H1 (cell line): ENCODE measurements around the gene VPS51. TPM values are rescaled to one million over a fixed set of nuclear protein-coding genes. Genes with fewer than 3 reads are reported as not detected.

Experiments
- CTCF ChIA-PET: fragments of 300-600 bp; sonication (Branson Sonifier 250); formaldehyde crosslinking; loops from one replicate; lab custom pipeline; 2021; ENCODE audit not compliant: partially characterized antibody; lab: Charles Lee
- POLR2A ChIA-PET: fragments of 300-600 bp; sonication (Branson Sonifier 250); formaldehyde crosslinking; loops from one replicate; lab custom pipeline; 2021; ENCODE audit warnings: inconsistent platforms; ENCODE audit not compliant: partially characterized antibody; lab: Charles Lee
- DNase-seq, 2 experiments: peaks; one replicate each; pipeline versions ENCODE4 v3.0.0 to v3.0.0-alpha.2; 2010 to 2022; ENCODE audit warnings: low spot score in 2 of 2, low read depth in 1 of 2, mixed read lengths in 1 of 2
- FAIRE-seq: peaks from 2 replicates; lab custom pipeline; 2011; peaks lifted over from hg19 to GRCh38; lab: Jason Lieb, UNC
- H2AFZ ChIP-seq: 2 replicates; pipeline ENCODE4 v1.8.1; 2012; ENCODE audit warnings: low read length, inconsistent platforms
- H2AK5ac ChIP-seq: 2 replicates; pipeline ENCODE4 v1.6.1; 2013; ENCODE audit warnings: low read depth, low read length
- H2BK120ac ChIP-seq: replicated peaks from 2 replicates; pipeline ENCODE3; 2013; ENCODE audit warnings: low read depth, low read length, inconsistent platforms
- H2BK12ac ChIP-seq: 2 replicates; pipeline ENCODE4 v1.6.1; 2013; ENCODE audit warnings: low read depth, low read length
- H2BK15ac ChIP-seq: 2 replicates; pipeline ENCODE4 v1.6.1; 2013; ENCODE audit warnings: low read length
- H2BK20ac ChIP-seq: 2 replicates; pipeline ENCODE4 v1.6.1; 2013; ENCODE audit warnings: low read length
- H2BK5ac ChIP-seq: 2 replicates; pipeline ENCODE4 v1.6.1; 2013; ENCODE audit warnings: low read depth, low read length
- H3K14ac ChIP-seq: 2 replicates; pipeline ENCODE4 v1.6.1; 2013; ENCODE audit warnings: inconsistent platforms; ENCODE audit not compliant: insufficient read length
- H3K18ac ChIP-seq: 2 replicates; pipeline ENCODE4 v1.6.1; 2013; ENCODE audit warnings: low read length; ENCODE audit errors: extremely low read depth
- H3K23ac ChIP-seq: 2 replicates; pipeline ENCODE4 v1.6.1; 2013; ENCODE audit warnings: inconsistent platforms; ENCODE audit not compliant: insufficient read length
- H3K23me2 ChIP-seq: 2 replicates; pipeline ENCODE4 v1.6.1; 2013; ENCODE audit warnings: low read depth, low read length
- H3K27ac ChIP-seq: 2 replicates; pipeline ENCODE4 v1.6.1; 2011; ENCODE audit warnings: low read depth, low read length, inconsistent platforms
- H3K27me3 ChIP-seq, 4 experiments: replicated peaks in 1 of 4; 1 replicate in 1 of 4; 2 replicates in 3 of 4; pipeline versions ENCODE4 v1.6.1 to v1.8.1; 2011 to 2013; ENCODE audit warnings: low read length in 3 of 4, mild to moderate bottlenecking in 3 of 4, inconsistent platforms in 2 of 4, mixed read lengths in 2 of 4, moderate library complexity in 1 of 4; ENCODE audit not compliant: control insufficient read depth in 3 of 4, insufficient read depth in 3 of 4; ENCODE audit errors: extremely low read depth in 1 of 4
- H3K36me3 ChIP-seq, 4 experiments: 2 replicates each; pipeline versions ENCODE4 v1.6.1 to v1.8.1; 2011 to 2013; ENCODE audit warnings: mild to moderate bottlenecking in 4 of 4, low read length in 3 of 4, moderate library complexity in 2 of 4, control low read depth in 1 of 4, inconsistent platforms in 1 of 4; ENCODE audit not compliant: insufficient read depth in 4 of 4, control insufficient read depth in 2 of 4
- H3K4ac ChIP-seq: replicated peaks from 2 replicates; pipeline ENCODE3; 2013; ENCODE audit warnings: low read length, low read depth, mixed read lengths, inconsistent platforms; ENCODE audit not compliant: insufficient read length
- H3K4me1 ChIP-seq, 4 experiments: replicated peaks in 1 of 4; 1 replicate in 1 of 4; 2 replicates in 3 of 4; pipeline versions ENCODE4 v1.6.1 to v1.8.1; 2011 to 2013; ENCODE audit warnings: low read length in 3 of 4, inconsistent platforms in 2 of 4, mixed read lengths in 1 of 4; ENCODE audit not compliant: insufficient read depth in 4 of 4, control insufficient read depth in 3 of 4
- H3K4me2 ChIP-seq, 2 experiments: 2 replicates each; pipeline versions ENCODE4 v1.6.1 to v1.8.1; 2011 to 2013; ENCODE audit warnings: low read depth in 2 of 2, low read length in 2 of 2, control low read depth in 1 of 2, inconsistent platforms in 1 of 2, mild to moderate bottlenecking in 1 of 2; ENCODE audit not compliant: insufficient read depth in 1 of 2
- H3K4me3 ChIP-seq, 4 experiments: fragments of 200-600, 300-600 bp in 1 of 4; sonication (generic), shearing (Covaris generic), sonication (Bioruptor Twin) in 1 of 4; 2 replicates each; pipeline versions ENCODE4 v1.5.1 to v1.8.1; 2011 to 2016; ENCODE audit warnings: low read length in 4 of 4, low read depth in 3 of 4, control low read depth in 2 of 4, inconsistent platforms in 2 of 4, mild to moderate bottlenecking in 2 of 4, mixed read lengths in 1 of 4, moderate library complexity in 1 of 4; ENCODE audit not compliant: insufficient read depth in 2 of 4; ENCODE audit errors: extremely low read depth in 1 of 4
- H3K56ac ChIP-seq: replicated peaks from 2 replicates; pipeline ENCODE3; 2013; ENCODE audit warnings: low read depth, mild to moderate bottlenecking, mixed read lengths, low read length, inconsistent platforms; ENCODE audit not compliant: insufficient read length
- H3K79me1 ChIP-seq: 2 replicates; pipeline ENCODE4 v1.6.1; 2013; ENCODE audit warnings: low read depth, low read length, control low read depth
- H3K79me2 ChIP-seq, 2 experiments: 2 replicates each; pipeline versions ENCODE4 v1.6.1 to v1.8.1; 2012 to 2013; ENCODE audit warnings: low read length in 2 of 2, mild to moderate bottlenecking in 2 of 2, inconsistent platforms in 1 of 2; ENCODE audit not compliant: insufficient read depth in 2 of 2, control insufficient read depth in 1 of 2
- H3K9ac ChIP-seq, 4 experiments: replicated peaks in 1 of 4; 1 replicate in 1 of 4; 2 replicates in 3 of 4; pipeline versions ENCODE4 v1.6.1 to v1.8.1; 2011 to 2013; ENCODE audit warnings: low read depth in 3 of 4, low read length in 3 of 4, control low read depth in 2 of 4, mild to moderate bottlenecking in 2 of 4, moderate library complexity in 2 of 4, inconsistent platforms in 1 of 4; ENCODE audit errors: extremely low read depth in 1 of 4
- H3K9me3 ChIP-seq, 2 experiments: 2 replicates each; pipeline versions ENCODE4 v1.6.1 to v1.8.1; 2012 to 2013; ENCODE audit warnings: mild to moderate bottlenecking in 2 of 2, moderate library complexity in 2 of 2, control low read depth in 1 of 2, inconsistent platforms in 1 of 2, low read depth in 1 of 2, low read length in 1 of 2, mixed read lengths in 1 of 2; ENCODE audit not compliant: insufficient read depth in 2 of 2
- H4K20me1 ChIP-seq, 2 experiments: replicated peaks in 1 of 2; 2 replicates each; pipeline versions ENCODE3 to v1.8.1; 2011 to 2013; ENCODE audit warnings: inconsistent platforms in 2 of 2, low read length in 2 of 2, mild to moderate bottlenecking in 1 of 2; ENCODE audit not compliant: insufficient read depth in 2 of 2, control insufficient read depth in 1 of 2
- H4K5ac ChIP-seq: 2 replicates; pipeline ENCODE4 v1.6.1; 2013; ENCODE audit warnings: low read length, low read depth, mixed read lengths, inconsistent platforms; ENCODE audit not compliant: insufficient read length
- H4K8ac ChIP-seq: 2 replicates; pipeline ENCODE4 v1.8.0; 2013; ENCODE audit warnings: mild to moderate bottlenecking, moderate library complexity, low read length, inconsistent platforms; ENCODE audit not compliant: insufficient read depth; ENCODE audit errors: extremely low read depth
- H4K91ac ChIP-seq: replicated peaks from 2 replicates; pipeline ENCODE3; 2013; ENCODE audit warnings: low read length, mixed read lengths, inconsistent platforms; ENCODE audit not compliant: insufficient read length
- BRCA1 ChIP-seq: IDR thresholded peaks from 2 replicates; pipeline ENCODE4 v1.6.1; 2012; ENCODE audit warnings: low read depth, low read length, improper control_type of control experiment
- CEBPB ChIP-seq: IDR thresholded peaks from 2 replicates; pipeline ENCODE4 v1.6.1; 2012; ENCODE audit warnings: low read depth, low read length
- FOSL1 ChIP-seq: IDR thresholded peaks from 2 replicates; pipeline ENCODE4 v1.6.1; 2011; ENCODE audit warnings: mild to moderate bottlenecking, low read depth, low read length, moderate library complexity; ENCODE audit not compliant: insufficient read depth
- GABPA ChIP-seq: IDR thresholded peaks from 2 replicates; pipeline ENCODE4 v1.6.1; 2011; ENCODE audit warnings: mild to moderate bottlenecking, low read length, moderate library complexity, borderline replicate concordance; ENCODE audit not compliant: insufficient read depth
- HDAC6 ChIP-seq: IDR thresholded peaks from one replicate; pipeline ENCODE4 v1.7.1; 2012; ENCODE audit warnings: low read depth, mild to moderate bottlenecking, inconsistent platforms, low read length, moderate library complexity
- RNF2 ChIP-seq: fragments of 200-900, 300-1000 bp; sonication (generic); IDR thresholded peaks from 2 replicates; pipeline ENCODE4 v1.7.1; 2016; ENCODE audit warnings: borderline replicate concordance, low read depth, mild to moderate bottlenecking, antibody characterized with exemption, low read length; ENCODE audit not compliant: poor library complexity, severe bottlenecking; ENCODE audit errors: missing control alignments
- SIN3A ChIP-seq, 2 experiments: IDR thresholded peaks in 1 of 2; conservative IDR thresholded peaks in 1 of 2; 2 replicates each; pipeline ENCODE4 v1.6.1; 2011 to 2012; ENCODE audit warnings: low read length in 2 of 2, improper control_type of control experiment in 1 of 2, low read depth in 1 of 2, mild to moderate bottlenecking in 1 of 2
- SP1 ChIP-seq: IDR thresholded peaks from 2 replicates; pipeline ENCODE4 v1.6.1; 2011; ENCODE audit warnings: low read depth, low read length
- SP2 ChIP-seq: IDR thresholded peaks from 2 replicates; pipeline ENCODE4 v1.6.1; 2012; ENCODE audit warnings: mild to moderate bottlenecking, low read length, inconsistent platforms
- TAF7 ChIP-seq: optimal IDR thresholded peaks from 2 replicates; pipeline ENCODE3; 2011; ENCODE audit warnings: low read depth, mild to moderate bottlenecking, inconsistent platforms, low read length, moderate library complexity, borderline replicate concordance
- WGBS, 2 experiments: shearing (Covaris generic) in 1 of 2; methylation state at CpG; one replicate each; pipeline versions ENCODE4 v1.1.6 to v1.1.7; 2013 to 2015; ENCODE audit warnings: low lambda C conversion rate in 2 of 2, mixed read lengths in 2 of 2, inconsistent platforms in 1 of 2, low coverage in 1 of 2, missing lambda C conversion rate in 1 of 2; ENCODE audit not compliant: insufficient replicate concordance in 2 of 2, insufficient coverage in 1 of 2, insufficient read length in 1 of 2; ENCODE audit errors: extremely low coverage in 1 of 2, missing lambda C conversion rate in 1 of 2; 5-methylcytosine and 5-hydroxymethylcytosine counted together
- polyA plus RNA-seq, 7 experiments: library from polyadenylated mRNA; depleted of rRNA in 3 of 7; stranded (reverse) in 5 of 7; unstranded in 2 of 7; fragments of >200 nt in 5 of 7; fragments of 200-250 nt in 2 of 7; gene quantifications; 1 replicate in 5 of 7; 2 replicates in 1 of 7; 4 replicates in 1 of 7; pipeline versions ENCODE4 v1.2.1 to v1.2.3, GENCODE V29; 2011 to 2013; ENCODE audit warnings: missing spikeins in 2 of 7, mixed read lengths in 2 of 7
- total RNA-seq: library from RNA; stranded (reverse); fragmentation: NEBNext Ultra II Directional; extraction: Animal tissue kit (Norgen Biotek cat#: 25700); gene quantifications from 2 replicates; pipeline ENCODE4 v1.2.1, GENCODE V29; 2021
- TF ChIP-seq, protein P1 (sequence below): IDR thresholded peaks from 2 replicates; pipeline ENCODE4 v1.6.1; 2011; ENCODE audit warnings: low read depth, mild to moderate bottlenecking, low read length; ENCODE audit not compliant: insufficient read depth

VPS51 gene
- total and polyA plus RNA-seq, 2 of the 8 experiments (the other 6 are each of a cell fraction or from before 2014, with no cell fraction given) = 97.4 to 142 TPM

DNA sequence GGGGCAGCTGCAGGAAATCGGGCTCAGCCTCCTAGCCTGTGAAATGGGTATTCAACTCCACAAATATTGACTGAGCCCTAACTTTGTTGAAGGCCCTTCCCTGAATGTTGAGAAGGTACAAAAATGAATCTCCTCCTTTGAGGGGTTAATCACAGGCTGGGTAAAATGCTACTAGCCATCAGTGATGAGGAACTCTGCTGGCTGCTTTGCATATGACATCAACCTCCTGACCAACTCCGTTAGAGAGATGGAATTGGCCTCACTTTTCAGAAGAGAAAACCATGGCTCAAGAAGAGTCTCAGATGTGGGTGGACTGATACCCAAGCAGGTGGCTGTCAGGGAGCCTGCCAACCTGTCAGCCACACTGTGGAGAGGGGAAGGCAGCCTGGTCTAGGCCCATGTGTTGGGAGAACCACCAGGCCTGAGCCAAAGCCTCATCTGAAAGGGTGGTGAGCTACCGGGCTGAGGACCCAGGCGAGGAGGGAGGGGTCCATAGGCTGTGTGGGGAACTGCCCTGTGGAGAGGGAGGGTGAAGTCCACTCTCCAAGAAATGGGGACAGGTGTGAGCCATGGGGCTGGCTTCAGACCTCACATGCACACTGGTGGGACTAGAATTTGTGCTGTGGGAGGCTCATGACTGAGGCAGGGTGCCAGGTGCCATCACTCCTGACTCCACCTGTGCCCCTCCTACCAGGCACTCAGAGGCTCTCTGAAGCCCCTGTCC, 23.9 kb upstream of the VPS51 start:
- no peak overlapping the region for H3K9ac ChIP-seq
- no peak overlapping the region for H3K23ac ChIP-seq
- no peaks in the 10 kb centered on the region for H3K9me3 ChIP-seq
- H2BK120ac ChIP-seq = no peak overlapping the region
- WGBS, 2 experiments = 85% methylated on average over 4 of the region's 4 CpGs; no CpG with 5 or more reads in 1 of the 2 experiments
- H2BK20ac ChIP-seq = no peak overlapping the region
- H3K27ac ChIP-seq = no peak overlapping the region
- peaks cover 3% of the 10 kb centered on the region; the same call in 1 of the 2 replicates for H3K79me1 ChIP-seq
- H4K91ac ChIP-seq = no peak overlapping the region
- H3K14ac ChIP-seq = no peak overlapping the region
- no peak overlapping the region for H2AFZ ChIP-seq
- peak overlapping the region; percentile 40; the same call in 1 of the 2 replicates for H4K8ac ChIP-seq
- H2BK15ac ChIP-seq = no peak overlapping the region
- no peaks in the 10 kb centered on the region for H3K27me3 ChIP-seq
- no peak overlapping the region for H4K5ac ChIP-seq
- peaks cover 2 to 9% (median 6%) of the 10 kb centered on the region in 4 experiments for H3K4me1 ChIP-seq
- no peak overlapping the region for H3K4me3 ChIP-seq
- H3K18ac ChIP-seq = no peak overlapping the region
- no peak overlapping the region for H2BK5ac ChIP-seq
- H2AK5ac ChIP-seq = no peak overlapping the region
- H3K79me2 ChIP-seq = 0 out of 4 replicates have a peak, but pooled peaks cover 0 to under 1% of the 10 kb centered on the region in 2 experiments
- no peak overlapping the region; the same call in 1 of the 2 replicates for H2BK12ac ChIP-seq
- ChIA-PET POLR2A (interaction anchor here (0.6 to 21.6 kb wide), 7 partner anchors 8 to 429 kb away, joined by 3 to 230 read pairs (median 3); partner anchors contain the start of genes CDCA5, VPS51 and ZFPL1), CTCF (interaction anchor here (0.5 to 1.5 kb wide), 4 partner anchors 10 to 367 kb away, joined by 3 to 9 read pairs (median 4); partner anchors contain the start of gene ARL2)
- H3K23me2 ChIP-seq = no peaks in the 10 kb centered on the region
- H3K36me3 ChIP-seq = peaks cover 0 to 8% (median 6%) of the 10 kb centered on the region in 4 experiments; a peak in 5 of 8 replicates
- peaks cover 0 to 3% of the 10 kb centered on the region in 2 experiments for H4K20me1 ChIP-seq
- DNase-seq (no peak), FAIRE-seq (no peak)
- no peak overlapping the region for H3K56ac ChIP-seq
- no peak overlapping the region for H3K4ac ChIP-seq
- no peak overlapping the region for H3K4me2 ChIP-seq
- TF ChIP-seq GABPA (no peak), SP2 (no peak), SIN3A (conservative IDR thresholded peaks at IDR 0.05 in 1 of 2, IDR thresholded peaks at IDR 0.05 in 1 of 2; ENCODE audit: low read depth in 1 of 2, low read length in 2 of 2) (no peak), BRCA1 (no peak), HDAC6 (no peak), SP1 (no peak), CEBPB (no peak), RNF2 (no peak), FOSL1 (no peak), TAF7 (no peak)
- TF ChIP-seq, protein P1, sequence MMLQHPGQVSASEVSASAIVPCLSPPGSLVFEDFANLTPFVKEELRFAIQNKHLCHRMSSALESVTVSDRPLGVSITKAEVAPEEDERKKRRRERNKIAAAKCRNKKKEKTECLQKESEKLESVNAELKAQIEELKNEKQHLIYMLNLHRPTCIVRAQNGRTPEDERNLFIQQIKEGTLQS = no peak
